Neural cell (in vitro differentiated cells): Measurements from ENCODE around the gene MANBA.

ENCODE experiments used
- EZH2 ChIP-seq: fragments of 200-600, 300-800 bp; shearing (Covaris generic), sonication (generic); IDR thresholded peaks from 2 replicates; pipeline ENCODE4 v1.6.1; 2014; ENCODE audit warnings: antibody characterized with exemption, low read length, borderline replicate concordance, mild to moderate bottlenecking; ENCODE audit not compliant: insufficient read depth, poor library complexity, severe bottlenecking
- MXI1 ChIP-seq: fragments of 450-650 bp; conservative IDR thresholded peaks from 2 replicates; pipeline ENCODE4 v1.6.1; 2014; ENCODE audit warnings: antibody characterized with exemption, mild to moderate bottlenecking; ENCODE audit not compliant: poor library complexity, severe bottlenecking
- POLR2AphosphoS5 ChIP-seq: IDR thresholded peaks from 2 replicates; pipeline ENCODE4 v1.6.1; 2012
- TAF1 ChIP-seq: IDR thresholded peaks from 2 replicates; pipeline ENCODE4 v1.6.1; 2012; ENCODE audit warnings: low read depth
- TF ChIP-seq, protein P1 (sequence below): fragments of 450-650 bp; IDR thresholded peaks from 2 replicates; pipeline ENCODE4 v1.5.1; 2014; ENCODE audit warnings: antibody characterized with exemption, mild to moderate bottlenecking, moderate library complexity; ENCODE audit not compliant: poor library complexity, severe bottlenecking
- TF ChIP-seq, protein P2 (sequence below): IDR thresholded peaks from 2 replicates; pipeline ENCODE4 v1.6.1; 2012; ENCODE audit warnings: borderline replicate concordance

DNA sequence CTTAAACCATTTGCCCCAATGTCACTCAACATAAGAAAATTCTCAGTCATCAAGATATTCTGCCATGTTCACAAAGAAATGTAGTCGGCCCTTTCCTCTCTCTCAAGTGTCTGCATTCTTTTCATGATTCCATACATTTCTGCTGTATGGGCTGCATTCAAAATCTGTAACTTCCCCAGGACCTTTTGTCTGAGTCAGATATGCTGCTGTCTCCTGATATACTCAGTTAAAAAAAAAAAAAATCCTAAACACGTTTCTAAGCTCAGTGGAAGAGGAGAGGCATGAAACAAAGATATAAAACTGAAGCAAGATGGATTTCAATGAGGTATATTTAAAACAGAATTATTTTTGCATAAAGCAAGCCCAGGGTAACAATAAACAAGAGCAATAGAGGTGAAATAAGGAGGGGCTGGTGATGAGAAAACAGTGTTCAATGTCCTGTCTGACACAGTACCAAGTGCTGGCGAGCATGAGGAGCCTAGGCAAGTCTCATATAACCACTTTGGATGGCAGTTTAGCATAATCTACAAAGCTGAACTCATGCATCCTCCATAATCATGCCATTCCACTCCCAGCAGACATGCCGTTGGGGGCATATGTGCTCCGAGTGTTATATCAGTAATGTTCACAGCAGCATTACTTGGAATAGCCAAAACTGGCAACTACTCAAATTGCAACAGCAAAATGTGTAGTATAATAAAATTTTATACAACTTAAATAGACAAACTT lies 76.7 kb downstream of the MANBA start:
- TF ChIP-seq MXI1 (no peak), POLR2AphosphoS5 (no peak), EZH2 (no peak), TAF1 (no peak)
- TF ChIP-seq, protein P1, sequence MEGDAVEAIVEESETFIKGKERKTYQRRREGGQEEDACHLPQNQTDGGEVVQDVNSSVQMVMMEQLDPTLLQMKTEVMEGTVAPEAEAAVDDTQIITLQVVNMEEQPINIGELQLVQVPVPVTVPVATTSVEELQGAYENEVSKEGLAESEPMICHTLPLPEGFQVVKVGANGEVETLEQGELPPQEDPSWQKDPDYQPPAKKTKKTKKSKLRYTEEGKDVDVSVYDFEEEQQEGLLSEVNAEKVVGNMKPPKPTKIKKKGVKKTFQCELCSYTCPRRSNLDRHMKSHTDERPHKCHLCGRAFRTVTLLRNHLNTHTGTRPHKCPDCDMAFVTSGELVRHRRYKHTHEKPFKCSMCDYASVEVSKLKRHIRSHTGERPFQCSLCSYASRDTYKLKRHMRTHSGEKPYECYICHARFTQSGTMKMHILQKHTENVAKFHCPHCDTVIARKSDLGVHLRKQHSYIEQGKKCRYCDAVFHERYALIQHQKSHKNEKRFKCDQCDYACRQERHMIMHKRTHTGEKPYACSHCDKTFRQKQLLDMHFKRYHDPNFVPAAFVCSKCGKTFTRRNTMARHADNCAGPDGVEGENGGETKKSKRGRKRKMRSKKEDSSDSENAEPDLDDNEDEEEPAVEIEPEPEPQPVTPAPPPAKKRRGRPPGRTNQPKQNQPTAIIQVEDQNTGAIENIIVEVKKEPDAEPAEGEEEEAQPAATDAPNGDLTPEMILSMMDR: no peak
- TF ChIP-seq, protein P2, sequence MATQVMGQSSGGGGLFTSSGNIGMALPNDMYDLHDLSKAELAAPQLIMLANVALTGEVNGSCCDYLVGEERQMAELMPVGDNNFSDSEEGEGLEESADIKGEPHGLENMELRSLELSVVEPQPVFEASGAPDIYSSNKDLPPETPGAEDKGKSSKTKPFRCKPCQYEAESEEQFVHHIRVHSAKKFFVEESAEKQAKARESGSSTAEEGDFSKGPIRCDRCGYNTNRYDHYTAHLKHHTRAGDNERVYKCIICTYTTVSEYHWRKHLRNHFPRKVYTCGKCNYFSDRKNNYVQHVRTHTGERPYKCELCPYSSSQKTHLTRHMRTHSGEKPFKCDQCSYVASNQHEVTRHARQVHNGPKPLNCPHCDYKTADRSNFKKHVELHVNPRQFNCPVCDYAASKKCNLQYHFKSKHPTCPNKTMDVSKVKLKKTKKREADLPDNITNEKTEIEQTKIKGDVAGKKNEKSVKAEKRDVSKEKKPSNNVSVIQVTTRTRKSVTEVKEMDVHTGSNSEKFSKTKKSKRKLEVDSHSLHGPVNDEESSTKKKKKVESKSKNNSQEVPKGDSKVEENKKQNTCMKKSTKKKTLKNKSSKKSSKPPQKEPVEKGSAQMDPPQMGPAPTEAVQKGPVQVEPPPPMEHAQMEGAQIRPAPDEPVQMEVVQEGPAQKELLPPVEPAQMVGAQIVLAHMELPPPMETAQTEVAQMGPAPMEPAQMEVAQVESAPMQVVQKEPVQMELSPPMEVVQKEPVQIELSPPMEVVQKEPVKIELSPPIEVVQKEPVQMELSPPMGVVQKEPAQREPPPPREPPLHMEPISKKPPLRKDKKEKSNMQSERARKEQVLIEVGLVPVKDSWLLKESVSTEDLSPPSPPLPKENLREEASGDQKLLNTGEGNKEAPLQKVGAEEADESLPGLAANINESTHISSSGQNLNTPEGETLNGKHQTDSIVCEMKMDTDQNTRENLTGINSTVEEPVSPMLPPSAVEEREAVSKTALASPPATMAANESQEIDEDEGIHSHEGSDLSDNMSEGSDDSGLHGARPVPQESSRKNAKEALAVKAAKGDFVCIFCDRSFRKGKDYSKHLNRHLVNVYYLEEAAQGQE: no peak
